IPS-NIHi11 (cell line): ENCODE data around the gene NLN.
A peak's percentile ranks its signal among the peaks of the same experiment; 100 is the strongest.

Source experiments
- DNase-seq: peaks from one replicate; pipeline ENCODE4 v3.0.0; 2012; ENCODE audit warnings: mixed read lengths, low spot score

Gene NLN

DNA sequence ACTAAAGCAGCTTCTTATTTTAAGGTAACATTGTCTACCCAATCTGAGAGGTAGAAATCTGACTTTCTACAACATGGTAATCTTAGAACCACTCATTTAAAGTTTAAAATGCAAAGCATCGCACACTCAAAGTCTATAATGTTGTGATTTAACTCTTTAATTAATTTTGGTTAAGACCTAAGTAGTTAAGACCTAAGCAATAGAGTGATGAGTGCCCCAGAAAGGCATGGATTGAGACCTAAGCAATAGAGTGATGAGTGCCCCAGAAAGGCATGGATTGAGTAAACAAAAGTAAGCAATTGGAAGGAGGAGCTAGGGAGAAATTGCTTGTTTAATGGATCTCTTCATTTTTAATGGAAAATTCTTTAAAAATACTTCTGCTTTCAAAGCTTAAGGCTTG is 86.8 kb downstream of the NLN start:
- DNase-seq, result no peak

DNA sequence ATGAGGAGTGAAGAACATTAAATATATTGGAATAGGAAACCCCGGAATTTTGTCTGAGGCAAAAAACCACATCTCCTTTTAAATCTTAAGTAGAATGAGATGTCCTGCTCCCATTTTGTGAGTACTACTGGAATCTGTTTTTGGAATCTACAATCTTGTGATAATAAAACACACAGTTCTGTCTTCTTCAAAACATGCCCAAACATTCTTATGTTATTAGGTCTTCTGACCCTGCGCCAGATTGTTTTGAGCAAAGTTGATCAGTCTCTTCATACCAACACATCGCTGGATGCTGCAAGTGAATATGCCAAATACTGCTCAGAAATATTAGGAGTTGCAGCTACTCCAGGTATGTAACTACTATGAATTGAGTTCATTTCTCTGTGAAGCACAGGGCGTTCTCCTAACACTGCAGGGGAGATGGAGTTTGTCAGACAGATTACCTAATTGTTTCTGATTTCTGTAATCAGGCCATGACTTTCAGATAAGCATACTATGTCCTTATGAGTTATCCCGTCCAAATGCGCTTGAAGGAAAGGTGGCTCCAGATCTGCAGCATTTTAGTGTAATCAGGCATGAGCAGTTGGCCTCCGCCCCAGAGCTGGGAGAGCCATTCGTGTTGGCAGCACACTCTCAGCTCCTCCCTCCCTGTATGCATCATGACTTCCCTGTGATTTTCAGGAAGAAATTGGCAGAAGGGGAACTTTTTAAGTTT is 88.0 kb downstream of the NLN start:
- DNase-seq, result peak; percentile 52

DNA sequence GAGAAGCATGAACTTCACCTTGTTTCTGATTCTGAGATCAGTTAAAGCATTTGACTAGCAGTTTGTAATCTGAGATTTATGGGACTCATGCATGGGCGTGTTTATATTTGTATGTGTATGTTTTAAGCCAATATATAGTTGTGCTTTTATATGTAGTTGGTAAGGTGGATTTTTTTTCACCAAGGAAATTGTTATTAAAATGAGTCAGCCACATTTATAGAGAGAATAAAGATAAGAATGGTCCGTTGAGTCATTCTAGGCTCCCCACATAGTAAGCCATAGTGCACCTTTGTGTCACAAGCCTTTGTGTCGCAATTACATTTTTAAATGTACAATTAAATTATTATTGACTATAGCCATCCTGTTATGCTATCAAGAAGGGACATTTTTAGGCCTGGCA is 89.0 kb downstream of the NLN start:
- no peak for DNase-seq

DNA sequence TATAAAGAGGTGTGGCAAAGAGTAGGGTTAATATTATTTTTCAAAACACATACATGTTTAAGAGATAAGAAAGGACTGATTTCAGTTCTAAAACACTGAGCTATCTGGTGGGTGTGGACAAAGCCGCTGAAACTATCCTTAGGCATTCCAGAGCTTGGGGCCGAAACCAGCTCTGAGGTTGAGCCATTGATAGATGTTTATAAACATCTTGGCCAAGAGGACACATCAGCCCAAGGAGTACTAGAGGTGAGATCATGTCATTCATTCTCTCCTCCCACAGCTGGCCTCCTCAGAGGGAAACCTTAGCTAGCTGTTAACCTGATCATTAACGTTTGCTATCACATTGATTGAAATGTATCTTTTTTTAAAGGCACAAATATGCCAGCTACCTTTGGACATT is 89.9 kb downstream of the NLN start:
- no peak for DNase-seq

DNA sequence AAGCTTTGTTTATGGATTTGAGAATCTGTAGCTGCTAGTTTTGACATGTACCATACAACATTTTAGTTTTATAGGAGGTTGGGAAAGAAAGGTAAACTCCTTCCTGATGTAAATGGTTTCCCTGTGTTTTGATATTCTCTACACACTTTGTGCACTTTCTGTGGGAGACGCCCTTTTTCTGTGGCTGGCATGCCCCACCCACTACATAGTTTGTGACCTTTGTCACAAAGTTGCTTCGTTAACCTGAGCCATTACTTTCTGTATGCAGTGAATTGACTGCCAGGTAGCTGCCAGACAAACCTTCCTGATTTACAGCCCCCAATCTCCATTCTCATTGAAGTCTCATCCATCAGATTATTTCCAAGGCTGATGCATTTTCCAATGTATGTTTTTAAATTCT is 90.6 kb downstream of the NLN start:
- DNase-seq, result no peak

DNA sequence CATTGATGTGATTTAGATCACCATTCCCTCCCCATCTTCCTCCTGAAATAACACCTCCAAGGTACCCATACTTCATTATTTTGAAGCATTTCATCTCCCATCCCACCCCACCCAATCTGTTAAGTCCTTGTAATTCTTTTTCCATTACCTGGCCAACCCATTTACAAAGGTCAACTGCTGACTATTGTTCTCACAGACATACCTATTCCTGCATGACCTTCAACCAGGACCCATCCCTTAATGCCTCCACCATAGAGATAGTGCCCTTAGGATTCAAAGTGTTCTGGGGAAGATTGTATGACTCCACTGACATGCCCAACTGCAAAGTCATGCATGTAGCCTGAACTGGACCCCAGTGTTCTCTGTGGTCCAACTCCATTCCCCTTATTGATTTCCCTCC is 91.2 kb downstream of the NLN start:
- DNase-seq, result no peak

DNA sequence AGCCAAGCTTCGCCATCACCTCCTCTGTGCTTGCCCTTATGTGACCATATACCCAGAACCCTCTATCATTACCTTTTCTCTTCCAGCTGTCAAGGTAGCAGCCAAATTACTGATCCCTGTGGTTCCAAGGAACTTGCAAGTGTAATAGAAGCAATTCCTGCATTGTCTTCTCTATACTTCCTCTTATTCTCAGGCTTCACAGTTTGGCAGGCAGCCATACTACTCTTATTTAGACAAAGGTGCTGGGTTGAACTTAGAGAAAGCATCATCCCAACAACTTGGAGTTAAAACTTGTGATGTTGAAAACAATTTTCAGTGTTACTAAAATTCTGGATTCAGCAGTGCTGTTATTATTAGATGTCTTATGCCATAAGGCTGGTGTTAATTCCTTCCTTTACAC is 93.2 kb downstream of the NLN start:
- no peak for DNase-seq

DNA sequence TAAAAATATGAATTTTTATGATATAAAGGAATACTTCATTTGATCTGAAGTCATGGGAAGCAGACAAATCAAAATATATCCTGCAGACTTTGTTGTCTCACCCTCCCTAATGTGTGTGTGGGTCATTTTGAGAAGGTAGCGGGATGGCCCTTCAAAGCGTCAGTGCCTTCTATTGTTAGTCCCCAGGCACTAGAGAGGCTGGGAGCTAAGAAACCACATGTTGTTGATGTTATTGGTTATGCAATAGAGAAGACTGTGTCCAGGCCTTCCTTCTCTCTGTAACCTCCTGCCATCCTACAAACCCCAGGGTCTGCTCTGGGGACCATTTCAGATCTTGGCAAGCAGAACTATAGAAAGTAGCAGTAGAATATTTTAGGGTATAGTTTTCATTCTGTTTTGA is 94.7 kb downstream of the NLN start:
- DNase-seq, result no peak

DNA sequence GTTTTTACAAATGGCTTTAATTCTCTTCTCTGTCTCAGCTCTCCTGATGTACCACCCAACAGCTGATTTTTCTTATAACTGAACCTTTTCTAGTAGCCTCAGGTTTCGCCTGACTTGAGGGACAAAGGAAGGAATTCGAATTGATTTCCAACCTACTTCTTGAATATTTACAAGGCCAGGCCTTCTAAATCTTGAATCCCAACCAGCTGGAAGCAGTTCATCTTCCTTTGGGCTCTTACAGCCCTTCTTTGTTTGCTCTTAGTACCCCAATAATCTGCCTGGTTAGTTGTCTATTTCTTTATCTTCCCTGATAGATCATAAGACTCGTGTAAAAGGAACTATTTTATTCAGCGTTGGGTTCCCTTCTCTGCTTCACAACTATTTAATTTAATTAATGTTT is 95.9 kb downstream of the NLN start:
- DNase-seq, result no peak

DNA sequence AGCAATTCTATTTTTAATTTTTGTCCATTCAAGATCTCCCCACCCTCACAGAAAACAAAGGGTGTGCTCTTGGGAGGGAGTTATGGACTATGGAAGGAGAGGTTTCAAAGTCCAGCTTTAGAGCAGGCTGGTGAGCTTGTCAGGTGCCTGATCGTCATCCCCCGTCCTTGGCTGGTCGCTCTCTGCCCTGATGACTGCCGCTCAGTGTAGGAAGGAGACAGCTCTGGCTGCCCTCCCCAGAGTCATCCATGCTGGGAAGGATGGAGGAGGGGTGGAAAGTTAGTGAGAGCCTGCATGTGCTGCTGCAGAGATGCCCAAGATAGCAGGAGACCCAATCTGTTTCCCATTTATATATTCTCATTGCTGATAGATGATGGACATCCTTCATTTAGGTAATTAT is 96.6 kb downstream of the NLN start:
- no peak for DNase-seq

DNA sequence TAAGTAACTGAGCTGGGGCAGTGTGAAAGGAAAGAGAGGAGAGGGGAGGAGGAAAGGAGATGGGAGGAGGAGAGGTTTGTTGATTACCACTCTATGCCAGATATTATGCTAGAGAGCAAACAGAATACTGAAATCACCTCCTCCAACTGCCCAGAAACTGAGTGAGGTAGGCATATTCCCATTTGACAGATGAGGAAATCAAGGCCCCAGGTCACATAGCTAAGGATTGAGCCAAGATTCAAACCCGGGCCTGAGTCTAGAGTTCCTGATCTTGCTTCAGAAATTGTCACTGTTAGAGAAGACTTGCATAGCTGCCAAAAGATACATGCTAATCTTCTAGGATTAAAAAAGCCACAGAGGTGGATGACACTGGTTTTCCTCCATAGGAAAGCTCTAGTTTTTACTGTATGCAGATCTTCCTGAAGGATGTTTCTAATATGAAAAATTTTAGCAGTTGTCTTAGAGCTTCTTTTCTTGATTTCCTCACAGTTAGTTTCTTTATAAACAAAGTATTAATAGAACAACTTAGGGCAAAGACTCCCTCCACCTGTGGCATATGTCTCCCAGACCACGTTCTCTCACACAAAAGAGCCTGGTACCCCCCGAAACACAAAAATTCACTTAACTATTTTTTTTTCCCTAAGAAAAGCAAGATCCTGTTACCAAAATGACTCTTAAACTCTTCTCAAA is 97.4 kb downstream of the NLN start:
- DNase-seq, result no peak

DNA sequence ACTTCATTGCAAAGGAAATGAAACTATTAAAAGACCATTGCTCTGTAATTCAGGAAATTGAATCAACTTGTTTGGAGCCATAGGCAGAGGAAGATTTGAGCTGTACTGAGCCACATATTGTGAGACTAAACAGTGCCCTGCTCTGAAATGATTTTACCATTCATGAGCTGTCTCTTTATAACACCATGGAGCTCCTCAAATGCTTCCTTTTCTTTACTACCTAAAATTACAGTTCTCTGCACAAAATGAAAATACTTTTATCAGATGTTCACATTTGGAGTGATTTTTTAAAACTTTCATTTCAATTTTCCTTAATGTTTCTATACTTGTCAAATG is 97.9 kb downstream of the NLN start:
- DNase-seq, result no peak

DNA sequence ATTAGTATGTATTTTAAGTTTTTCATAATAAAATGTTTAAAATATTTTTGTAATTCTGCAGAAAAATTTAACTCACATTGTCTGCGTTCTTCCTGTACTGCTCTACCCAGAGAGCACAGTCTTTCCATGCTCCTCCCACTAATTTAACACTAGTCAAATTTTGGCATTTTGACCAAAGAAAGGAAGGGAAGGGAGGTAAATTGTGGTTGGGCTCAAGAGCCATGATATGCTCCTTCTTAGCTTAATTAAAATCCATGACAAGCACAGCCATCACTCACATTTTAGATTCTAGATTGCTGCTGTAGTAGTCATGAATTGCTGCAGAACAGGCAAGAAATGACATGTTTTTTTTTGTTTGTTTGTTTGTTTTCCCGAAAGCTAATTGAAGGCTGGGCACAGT is 98.4 kb downstream of the NLN start:
- no peak for DNase-seq

DNA sequence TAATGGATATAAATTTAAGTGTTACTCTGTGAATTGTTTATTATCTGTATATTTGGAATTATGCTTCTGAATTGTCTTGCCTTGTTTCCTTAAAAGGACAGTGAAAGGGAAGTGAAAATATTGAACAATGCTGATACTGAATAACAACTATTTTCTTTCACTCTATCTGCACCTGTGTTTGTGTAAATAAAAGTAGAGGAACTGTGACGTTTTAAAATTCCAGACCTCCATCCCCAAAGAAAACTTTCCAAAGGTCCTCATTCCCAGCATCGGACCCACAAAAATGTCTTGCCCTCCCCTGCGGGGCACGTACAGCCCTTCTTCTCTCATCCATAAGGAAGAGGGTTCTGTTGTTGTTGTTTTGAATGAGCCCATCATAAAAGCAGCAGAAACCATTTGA is 100.0 kb downstream of the NLN start:
- no peak for DNase-seq

DNA sequence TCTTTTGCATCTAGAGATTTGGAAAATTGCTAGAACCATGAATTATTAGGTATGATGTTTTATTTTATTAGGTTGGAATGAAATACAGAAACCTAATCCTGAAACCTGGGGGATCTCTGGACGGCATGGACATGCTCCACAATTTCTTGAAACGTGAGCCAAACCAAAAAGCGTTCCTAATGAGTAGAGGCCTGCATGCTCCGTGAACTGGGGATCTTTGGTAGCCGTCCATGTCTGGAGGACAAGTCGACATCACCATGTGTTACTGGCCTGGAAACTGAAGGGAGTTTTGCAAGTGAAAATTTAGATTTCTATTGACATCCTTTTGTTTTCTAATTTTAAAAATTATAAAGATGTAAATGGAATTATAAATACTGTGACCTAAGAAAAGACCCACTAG is 100.7 kb downstream of the NLN start:
- DNase-seq, result no peak

DNA sequence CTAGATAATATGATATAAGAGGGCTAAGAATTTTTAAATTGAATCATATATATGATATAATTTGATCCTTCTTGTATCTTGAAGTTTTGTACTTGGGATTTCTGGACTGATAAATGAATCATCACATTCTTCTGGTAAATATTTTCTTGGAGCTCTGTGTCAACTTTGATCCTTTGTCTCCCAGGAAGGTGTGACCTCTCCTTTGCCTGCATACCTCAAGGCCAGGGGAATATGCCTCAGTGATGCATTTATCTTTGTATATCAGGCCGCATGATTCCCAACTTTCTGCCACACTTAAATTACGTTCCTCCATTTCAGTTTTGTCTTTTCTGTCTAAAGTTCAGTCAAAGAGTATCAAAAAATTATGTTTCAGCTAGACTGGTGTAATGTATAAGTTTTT is 101.2 kb downstream of the NLN start:
- DNase-seq, result no peak

DNA sequence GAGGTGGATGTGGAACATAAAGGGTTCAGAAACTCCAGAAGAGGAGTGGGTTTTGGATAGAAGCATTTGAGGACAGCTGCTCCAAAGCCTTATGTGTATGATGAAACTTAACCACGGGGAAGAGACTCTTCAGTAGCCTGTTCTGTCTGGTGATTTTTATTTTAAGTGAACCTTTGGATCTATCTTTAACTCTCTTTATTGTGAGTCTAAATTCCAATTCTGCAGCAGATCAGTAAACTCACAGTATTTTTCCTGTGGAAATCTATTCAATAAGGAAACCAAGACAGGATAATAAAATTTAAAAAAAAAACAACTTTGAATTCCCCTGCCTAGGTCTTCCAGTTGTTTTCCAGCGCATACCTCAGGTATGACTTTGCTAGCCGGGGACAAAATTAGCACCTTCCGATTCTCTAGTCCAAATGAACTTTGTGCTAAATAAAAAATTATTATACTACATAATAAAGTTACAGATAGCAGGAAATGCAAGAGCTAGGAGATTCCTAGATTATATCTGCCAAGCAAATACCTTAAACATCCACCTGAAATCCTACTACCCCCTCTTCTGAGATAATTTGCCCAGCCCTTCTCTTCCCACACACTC is 101.9 kb downstream of the NLN start:
- no peak for DNase-seq

DNA sequence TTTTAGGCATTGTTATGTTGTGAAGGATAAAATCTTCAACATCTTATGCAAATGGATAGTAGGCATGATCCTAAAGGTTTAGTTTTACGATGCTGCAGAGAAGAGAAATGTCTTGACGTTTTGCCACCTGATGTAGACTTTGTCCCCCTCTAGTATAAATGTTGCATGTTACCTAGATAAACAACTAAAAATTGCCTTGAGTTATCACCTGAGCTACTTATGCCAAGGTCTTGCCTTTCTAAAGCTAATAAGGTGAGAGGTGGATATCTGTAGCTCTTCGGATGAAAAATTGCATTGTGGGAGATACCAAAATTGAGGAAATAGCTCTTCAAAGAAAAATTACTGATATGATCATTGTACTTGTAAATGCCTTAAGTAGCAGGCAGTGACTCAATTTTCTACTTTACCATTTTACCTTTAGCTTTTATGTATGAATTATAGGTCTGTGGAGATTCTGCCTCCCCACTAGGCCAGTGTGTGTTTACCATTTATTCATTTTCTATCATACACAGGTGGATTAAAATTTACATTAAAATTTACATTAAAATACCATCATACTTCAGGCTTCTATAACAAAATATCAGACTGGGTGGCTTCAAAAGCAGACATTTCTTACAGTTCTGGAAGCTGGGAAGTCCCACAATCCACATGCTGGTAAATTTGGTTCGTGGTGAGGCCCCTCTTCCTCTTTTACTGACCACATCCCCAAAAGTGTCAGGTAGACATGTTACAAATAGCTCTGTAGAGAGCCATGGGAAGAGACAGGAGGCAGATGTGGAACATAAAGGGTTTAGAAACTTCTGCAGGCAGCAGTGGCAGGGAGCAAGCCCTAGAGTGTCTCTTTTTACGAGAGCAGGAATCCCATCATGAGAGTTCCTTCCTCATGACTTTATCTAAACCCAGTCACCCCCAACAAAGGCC is 103.7 kb downstream of the NLN start:
- no peak for DNase-seq

DNA sequence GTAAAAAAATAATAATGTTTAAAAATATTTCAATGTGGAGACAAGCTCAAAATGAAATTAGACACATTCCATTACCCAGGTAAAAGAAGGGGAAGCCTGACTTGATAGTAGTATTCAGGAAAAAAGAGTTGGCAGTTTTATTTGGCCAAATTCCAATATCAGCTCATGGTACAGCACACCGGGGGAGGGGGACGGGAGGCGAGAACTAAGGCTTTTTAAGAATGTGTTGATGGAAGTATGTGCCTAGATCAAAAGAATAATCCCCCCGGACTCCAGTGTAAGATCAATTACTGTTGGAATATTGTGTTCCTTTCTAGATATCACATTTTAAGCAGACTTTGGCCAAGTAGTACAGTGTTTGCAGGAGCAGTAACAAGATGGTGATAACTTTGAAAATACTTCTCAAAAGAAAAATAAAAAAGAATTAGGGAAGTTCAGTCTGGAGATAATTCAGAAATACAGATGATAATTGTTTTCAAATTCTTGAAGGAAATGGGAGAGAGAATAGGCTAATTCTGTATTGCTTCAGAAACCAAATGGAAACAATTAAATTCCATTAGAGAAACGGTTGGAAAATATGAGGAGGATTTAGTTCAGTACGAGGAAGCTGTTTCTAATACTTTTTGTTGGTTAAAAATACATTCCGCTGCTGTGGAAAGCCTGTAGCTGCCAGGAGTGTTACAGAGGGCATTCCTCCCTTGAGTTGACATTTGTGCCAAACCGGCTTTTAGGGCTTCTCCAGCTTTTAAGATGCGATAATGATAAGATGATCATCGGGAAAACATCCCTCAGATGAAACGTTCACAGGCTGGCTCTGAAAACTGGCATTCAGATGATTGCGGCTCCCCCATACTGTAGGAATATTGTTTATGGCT is 106.3 kb downstream of the NLN start:
- no peak for DNase-seq

DNA sequence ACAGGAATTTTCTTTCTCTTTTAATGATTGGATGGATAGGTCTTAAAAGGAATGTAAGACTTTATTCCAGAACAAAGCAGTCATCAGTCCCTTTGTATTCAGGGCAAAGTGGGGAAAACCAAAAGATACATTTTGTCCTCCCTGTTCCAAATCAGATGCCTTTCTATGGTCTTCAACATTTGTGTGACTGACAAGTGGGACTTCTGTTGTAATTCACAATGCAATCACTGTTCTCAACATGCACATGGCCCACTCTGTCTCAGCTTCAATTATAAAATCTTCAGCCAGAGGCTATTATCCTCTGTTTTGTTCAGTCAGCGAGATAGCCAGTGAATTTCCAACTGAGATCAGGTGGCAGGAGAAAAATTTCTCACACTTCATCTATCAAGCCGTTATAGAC is 108.9 kb downstream of the NLN start:
- DNase-seq, result no peak

DNA sequence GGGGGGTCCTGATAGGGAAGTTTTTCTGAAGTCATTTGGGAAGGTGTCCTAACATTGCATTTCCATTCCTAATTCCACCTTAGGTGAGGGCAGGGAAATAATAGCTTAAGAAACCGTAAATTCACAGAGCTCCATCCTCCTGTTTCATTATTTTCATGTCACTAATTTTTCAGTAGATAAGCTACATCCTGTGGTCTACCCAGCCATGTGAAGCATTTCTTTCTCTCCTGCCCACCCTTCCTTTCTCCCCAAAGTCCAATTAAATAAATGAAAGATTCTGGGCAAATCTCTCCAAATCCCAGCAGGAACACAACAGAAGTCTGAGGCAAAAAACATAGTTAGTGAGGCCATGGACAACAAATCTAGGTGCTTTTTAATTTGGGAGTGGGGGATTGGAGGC is 109.3 kb downstream of the NLN start:
- no peak for DNase-seq

DNA sequence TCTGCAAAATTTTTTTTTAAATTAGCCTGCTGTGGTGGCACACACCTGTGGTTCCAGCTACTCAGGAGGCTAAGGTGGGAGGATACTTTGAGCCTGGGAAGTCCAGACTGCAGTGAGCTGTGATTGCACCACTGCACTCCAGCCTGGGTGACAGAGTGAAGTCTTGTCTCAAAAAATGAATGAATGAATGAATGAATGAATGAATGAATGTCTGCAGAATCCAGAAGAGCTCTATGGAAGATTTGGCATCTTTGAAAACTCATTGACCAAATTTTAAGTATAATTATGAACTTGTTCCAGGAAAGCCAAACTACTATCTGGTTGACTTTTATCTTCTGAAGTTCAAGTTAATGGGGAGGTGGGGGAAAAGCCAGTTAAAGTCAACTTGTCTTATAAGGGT is 110.1 kb downstream of the NLN start:
- DNase-seq, result no peak
